ACHN (cell line): ENCODE data around the gene PCSK4.
"Not testable (repeated sequence)": the region's sequence is repeated elsewhere in the genome, so short reads cannot be mapped to it uniquely, and the experiment has no call there.

ENCODE experiments used
- DNase-seq: peaks from one replicate; pipeline ENCODE4 v3.0.0-alpha.2; 2015
- in situ Hi-C: cut with HindIII; loops from 2 replicates; pipeline ENCODE4 v1.10.0; 2017; ENCODE audit warnings: low sequenced_read_pairs, low pct_ligation_motif_present, low pct_unique_long_range_greater_than_20kb

PCSK4 gene

DNA sequence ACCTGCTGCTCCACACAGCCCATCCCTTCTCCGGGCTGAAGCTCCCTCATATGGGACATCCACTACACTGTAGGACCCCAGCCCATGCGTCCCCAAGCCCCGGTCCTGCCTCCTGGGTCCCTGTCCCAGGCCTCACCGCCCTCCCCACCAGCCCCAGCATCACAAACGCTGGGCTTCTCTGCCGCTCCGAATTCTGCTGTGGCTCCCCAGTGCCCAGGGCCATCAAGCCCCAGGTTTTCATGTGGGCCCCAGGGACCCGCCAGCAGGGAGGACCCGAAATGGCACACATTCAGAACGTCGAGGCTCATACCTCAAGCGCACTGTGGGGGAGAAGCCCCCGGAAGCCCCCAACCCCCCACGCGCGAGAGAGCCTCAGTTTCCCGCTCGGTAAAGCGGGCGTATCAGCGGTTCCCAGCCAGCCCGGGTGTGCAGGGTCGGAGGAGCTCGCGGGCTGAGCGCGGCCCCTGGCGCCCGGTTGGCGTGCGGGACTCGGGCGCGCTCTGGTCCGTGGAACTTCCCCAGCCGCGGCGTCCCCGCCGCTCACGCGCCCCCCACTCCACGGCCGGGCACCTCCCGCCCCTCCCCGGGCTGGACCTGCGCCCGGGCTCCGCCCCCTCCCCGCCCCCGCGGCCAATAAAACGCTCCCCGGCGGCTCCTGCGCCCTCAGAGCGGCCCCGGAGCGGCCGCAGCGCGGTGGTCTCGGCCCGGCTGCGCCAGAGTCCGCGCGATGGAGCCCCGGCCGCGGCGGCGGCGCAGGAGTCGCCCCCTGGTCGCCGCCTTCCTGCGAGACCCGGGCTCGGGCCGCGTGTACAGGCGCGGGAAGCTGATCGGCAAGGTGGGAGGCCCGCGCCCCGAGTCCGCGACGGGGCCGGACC, 33.5 kb upstream of the PCSK4 start, which contains the start of gene PLK5:
PLK5 (plus strand) TSS at position 666 of the 875 bp plus-strand sequence. CDS start 2,920 bp downstream, outside the sequence.
- no peak for DNase-seq
- in situ Hi-C loops: no loop called here

DNA sequence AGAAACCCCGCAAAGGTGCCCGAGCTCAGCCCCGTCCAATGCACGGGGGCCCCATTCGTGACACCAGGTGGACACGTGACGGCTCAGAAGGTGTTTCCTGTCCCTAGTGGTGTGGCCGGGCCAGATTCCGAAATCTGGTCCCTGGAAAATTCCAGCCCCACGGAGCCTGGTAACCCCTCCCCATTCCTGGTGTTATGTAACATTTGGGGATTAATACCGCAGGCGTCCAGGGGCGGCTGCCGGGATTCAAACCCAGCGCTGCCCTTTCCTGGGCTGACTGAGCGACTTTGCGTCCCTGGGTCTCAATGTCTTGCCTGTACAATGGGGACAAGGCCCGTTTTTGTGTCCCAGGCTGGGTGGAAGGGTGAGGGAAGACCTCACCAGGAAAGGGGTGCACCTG, 32.7 kb upstream of the PCSK4 start:
- in situ Hi-C loops: no loop called here
- DNase-seq: no peak

DNA sequence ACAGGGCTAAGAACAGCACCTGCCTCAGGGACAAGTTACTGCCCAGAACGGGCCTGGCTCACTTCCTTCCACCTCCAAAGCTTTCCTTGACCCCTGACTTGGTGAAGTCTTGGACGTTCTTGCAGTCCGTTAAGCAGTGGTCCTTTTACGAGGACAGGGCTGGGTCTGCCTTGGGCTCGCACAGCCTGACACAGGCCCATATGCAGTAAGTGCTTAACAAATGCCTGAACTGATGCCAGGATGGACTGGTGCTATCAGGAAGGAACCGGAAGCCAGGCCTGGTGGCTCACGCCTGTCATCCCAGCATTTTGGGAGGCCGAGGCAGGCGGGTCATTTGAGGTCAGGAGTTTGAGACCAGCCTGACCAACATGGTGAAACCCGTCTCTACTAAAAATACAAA, 31.9 kb upstream of the PCSK4 start:
- in situ Hi-C loops: no loop called here
- DNase-seq: no peak

DNA sequence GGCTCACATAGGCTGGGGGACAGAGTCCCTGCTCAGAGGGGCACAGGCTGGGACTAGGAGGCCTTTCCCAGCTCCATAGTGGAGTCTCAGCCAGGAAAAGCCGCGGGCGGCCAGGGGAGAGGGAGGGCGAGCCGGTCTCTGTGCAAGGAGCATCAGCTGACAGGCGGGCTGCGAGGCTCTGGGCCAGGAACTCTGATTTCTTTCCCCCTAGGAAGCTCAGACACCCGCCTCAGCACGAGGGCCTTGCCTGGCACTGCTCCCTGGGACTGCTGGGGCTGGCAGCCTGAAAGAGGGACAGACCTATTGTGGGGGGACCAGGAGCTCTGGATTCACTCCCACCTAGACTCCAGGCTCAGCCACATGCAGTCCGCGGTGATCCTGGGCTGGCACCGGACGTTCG, 31.5 kb upstream of the PCSK4 start:
- in situ Hi-C loops: no loop called here

DNA sequence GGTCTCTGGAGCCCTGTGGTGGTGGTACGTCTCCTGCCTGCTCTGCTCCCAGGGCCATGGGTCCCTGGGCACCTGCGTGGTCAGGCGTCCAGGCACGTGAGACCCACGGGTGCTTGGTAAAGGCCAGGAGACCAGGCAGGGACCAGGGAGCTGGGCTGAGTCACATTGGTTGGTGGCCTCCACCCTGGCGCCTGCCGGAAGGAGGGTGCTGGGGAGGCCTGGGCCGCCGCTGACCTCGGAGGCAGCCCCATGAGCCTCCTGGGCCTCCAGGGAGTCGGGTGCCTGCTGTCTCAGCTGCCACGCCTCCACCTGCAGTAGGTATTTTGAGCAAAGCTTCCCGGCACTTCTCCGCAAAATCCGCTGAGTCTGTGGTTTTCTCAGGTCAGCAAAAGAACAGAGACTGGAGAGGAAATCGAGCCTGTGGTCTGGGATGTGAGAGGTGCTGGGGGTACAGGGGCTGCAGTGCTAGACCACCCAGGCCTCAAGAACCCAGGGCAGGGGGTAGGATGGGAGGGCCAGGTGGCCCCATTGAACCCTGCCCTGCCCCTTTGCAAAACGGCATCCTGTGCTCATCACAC, 30.1 kb upstream of the PCSK4 start:
- DNase-seq: no peak
- in situ Hi-C loops: no loop called here

More for the DNA sequence above, 31.5 kb upstream of the PCSK4 start:
- DNase-seq: no peak

DNA sequence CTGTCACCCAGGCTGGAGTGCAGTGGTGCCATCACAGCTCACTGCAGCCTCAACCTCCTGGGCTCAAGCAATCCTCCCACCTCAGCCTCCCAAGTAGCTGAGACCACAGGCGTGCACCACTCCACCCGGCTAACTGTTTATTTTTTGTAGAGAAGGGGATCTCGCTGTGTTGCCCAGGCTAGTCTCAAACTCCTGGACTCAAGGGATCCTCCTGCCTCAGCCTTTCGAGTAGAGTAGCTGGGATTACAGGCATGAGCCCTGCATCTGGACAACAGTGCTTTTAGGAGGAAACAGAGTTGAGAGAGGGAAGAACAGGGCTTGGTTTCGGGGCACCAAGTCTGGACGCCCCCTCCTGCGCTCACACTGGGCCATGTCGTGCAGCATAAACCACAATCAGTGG, 29.7 kb upstream of the PCSK4 start:
- DNase-seq, in situ Hi-C loops: not testable (repeated sequence)

DNA sequence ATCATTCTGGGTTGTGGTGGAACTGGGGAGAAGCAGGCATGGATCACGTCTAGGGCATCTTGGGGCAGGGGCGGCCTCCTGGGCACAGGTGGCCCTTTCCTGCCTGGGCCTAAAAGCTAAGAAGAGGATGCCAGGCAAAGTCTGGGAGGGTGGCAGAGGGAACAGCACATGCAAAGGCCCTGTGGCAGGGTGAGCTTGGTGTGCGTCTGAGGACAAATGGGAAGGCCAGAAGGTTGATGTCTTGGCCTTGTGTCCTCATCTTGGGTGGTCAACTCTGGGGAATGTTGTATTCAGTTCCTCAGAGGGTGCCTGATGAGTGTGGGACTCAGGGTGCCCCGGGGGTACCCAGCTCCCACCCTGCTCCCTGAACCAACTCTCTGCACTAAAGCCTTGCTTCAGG, 28.3 kb upstream of the PCSK4 start:
- in situ Hi-C loops: no loop called here
- no peak for DNase-seq

DNA sequence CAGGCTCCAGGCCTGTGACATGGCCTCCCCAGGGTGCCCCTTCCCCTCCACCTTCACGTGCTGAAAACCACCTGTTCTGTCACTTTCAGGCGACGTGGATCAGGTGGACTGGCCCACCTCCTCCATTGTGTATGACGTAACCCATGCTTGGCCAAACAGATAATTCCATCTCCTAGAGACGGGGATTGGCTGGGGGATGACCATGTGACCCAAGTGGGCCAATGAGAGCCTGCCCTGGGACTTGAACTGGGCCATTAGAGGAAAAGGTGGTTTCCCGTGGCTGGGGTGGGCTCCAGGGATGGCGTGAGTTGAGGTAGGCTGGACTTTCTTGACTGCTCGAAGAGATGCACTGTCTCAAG, 26.2 kb upstream of the PCSK4 start:
- in situ Hi-C loops: no loop called here
- DNase-seq: no peak

DNA sequence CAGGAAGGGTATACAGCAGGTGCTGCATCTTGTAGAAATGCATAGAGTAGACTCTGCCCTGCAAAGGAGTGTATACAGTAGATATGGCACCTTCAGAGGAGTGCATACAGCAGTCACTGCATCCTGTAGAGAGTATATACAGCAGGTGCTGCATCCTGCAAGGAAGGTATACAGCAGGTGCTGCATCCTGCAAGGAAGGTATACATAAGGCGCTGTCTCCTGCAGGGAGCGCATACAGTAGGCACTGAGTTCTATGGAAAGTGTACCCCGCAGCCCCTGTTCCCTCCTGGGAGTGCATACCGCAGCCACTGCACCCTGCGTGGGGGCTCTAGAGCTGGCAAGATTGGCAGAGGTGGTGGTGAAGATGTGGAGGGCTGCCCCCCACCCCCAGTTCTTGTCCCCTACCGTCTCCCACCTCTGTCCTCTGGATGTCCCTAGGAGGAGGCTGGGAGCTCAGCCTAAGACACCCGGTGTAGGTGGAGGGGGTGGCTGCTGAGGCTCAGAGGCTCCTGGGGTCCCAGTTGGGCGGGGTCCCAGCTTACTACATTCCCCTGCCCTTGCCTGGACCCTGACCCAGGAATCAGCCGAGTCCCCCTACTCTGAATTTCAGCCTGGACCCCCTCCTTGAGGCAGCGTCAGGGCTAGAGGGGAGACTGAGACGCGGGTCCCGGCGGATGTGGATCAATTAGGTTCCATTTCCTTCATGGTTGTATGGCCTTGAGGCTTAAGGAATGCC, 25.0 kb upstream of the PCSK4 start:
- no peak for DNase-seq
- in situ Hi-C loops: no loop called here

DNA sequence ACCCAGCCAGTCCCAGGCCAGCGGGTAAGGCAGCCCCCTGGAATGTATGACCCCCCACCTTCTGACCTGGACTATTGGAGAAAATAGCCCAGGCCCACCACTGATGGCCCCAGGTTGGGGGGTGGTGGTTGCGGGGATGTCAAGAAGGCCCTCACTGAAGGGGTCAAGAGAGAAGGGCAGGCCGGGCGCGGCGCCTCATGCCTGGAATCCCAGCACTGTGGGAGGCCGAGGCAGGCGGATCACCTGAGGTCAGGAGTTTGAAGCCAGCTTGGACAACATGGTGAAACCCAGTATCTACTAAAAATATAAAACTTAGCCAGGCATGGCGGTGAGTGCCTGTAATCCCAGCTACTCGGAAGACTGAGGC, 24.1 kb upstream of the PCSK4 start:
- in situ Hi-C loops: no loop called here
- DNase-seq: no peak

DNA sequence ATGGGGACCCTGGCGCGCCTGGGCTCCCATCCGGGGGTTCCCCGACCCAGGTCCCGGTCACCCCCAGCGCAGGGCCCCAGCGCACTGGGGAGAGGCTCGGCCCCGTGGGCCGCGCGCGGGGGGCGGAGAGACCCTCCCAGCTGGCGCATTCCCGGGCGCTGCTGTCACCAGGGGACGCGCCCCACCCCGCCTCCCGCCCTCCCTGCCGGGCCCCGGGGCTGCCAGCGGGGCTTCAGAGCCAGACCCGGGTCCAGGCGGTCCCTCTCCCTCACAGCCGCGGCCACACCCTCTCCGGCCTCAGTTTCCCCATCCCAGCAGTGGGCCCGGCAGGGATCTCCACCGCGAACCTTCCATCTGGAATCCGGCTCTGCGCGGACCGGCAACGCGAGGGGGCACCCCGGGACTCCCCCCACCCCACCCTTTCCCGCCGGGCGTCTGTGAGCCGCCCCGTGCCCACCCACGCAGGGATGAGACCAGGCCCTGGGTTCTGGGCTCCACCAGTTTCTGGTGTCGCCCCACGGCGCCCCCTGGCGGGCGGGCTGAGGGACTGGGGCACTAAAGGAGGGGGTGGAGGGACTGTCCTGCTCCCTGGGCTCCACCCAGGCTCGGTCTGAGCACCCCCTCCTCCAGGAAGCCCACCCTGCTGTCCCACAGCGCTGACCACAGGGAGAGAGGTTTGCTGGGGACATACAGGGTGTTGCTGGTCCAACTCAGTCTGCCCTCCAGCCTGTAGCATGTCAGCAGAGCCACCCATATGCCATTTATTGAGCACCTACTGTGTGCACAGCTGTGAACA, 23.5 kb upstream of the PCSK4 start:
- peak; percentile 64 for DNase-seq
- in situ Hi-C loops: no loop called here

DNA sequence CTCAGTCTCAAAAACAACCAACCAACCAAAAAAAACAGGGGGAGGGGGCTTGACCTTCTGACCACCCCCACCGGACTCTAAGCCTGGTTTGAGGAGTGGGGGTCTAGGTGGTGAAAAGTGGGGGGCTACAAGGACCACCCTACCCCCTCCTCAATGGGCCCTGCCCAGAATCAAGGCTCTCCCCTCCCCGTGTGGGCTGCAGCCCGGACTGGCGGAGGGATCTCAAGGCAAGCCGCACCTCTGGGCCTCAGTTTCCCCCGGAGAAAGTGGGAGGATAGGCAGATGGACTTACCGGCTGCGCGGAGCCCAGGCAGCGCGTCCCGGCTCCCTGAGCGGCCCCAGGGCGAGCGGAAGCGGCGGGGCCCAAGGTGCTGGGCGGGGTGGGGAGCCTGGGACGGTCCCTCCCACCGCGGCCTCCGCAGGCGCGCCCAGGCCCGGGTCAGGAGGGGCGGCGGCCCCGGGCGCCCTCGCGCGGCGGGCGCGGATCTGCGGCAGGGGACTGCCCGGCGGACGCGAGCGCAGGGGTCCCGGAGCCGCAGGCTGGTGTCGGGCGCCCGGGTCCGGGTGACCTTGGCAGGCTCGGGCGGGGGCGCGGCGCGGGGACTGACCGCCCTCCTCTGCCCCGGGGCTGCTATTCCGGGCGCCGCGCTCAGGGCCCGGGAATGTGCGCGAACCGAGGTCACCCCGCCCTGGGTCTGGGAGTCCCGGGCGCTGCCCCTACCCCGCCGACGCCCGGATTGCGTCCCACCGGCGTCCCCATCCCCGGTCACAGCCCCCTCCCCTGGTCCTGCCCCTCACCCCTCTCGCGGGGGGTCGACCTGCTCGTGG, 22.7 kb upstream of the PCSK4 start, which contains the start of gene ADAMTSL5:
ADAMTSL5 (minus strand) TSS at position 349 of the 828 bp plus-strand sequence. CDS start 2,076 bp downstream, outside the sequence.
- in situ Hi-C loops: no loop called here
- DNase-seq: peak; percentile 72

DNA sequence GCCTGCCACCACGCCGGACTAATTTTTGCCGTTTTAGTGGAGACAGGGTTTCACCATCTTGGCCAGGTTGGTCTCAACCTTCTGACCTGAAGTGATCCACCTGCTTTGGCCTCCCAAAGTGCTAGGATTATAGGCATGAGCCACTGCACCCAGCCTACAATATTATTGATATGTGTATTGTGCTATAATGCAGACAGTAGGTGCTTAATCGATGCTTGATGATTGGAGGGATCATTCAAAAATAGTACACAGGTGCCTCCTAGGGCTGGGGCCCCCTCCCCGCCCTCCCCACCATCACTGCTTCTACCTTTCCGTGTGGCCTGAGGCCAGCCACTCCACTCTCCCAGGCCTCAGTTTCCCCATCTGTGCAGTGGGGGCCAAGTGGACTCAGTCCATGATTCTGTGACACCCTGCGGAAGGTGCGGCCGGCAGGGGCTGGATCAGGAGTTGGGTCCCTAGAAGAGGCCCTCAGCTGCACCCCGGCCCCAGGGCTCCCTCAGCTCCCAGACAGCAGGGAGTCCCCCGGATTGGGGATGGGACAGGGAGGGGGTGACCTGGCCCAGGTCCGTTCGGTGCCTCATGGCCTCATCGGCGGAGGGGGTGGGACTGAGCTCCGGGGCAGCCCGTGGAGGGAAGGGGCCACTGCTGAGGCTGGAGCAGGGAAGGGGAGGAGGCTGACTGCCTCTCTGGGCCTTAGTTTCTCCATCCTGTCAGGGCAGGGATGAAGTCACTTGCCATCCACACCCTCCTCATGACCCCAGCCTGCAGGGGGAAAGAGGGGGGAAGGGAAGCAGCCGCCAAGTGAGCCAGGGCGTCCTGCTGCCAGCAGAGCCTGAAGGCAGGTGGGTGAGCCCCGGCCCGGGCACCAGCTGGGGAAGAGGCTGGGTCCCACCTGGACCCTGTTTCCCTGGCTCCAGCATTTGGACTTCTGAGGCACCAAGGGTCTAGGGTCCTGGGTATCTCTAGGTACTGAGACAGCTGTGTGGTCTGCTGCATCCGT, 21.5 kb upstream of the PCSK4 start:
- in situ Hi-C loops: no loop called here
- no peak for DNase-seq

DNA sequence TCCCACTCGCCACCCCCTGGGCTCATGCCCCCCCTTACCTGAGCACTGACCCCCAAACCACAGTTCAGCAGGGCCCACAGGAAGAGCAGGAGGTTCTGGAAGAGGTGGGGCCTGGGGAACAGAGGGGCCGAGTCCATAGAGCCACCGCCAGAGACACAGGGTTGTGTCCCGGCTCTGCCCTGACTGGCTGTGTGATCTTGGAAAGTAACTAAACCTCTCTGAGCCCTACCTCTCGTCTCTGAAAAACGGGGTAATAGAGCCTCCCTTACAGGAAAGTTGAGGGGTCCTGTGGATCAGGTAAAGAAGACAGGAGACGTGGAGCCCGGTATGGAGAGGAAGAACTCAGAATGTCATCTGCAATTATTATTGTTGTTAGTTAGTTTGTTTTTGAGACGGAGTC, 20.7 kb upstream of the PCSK4 start:
- no peak for DNase-seq
- in situ Hi-C loops: no loop called here

DNA sequence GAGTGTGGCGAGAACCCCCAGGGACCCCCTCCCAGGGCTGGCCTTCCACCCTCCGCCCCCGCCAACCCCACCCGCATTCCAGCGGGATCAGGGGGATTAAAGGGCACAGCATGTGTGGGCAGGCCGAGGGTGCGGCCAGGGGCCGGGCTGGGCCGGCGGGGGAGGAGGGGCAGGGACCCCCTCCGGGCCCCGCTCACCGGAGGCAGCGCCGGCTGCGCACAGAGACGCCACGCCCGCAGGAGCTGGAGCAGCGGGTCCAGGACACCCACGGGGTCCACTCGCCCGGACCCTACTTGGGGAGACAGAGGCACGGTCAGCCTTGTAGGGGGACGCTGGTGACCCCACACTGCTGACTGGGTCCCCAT, 20.3 kb upstream of the PCSK4 start:
- no peak for DNase-seq
- in situ Hi-C loops: no loop called here

DNA sequence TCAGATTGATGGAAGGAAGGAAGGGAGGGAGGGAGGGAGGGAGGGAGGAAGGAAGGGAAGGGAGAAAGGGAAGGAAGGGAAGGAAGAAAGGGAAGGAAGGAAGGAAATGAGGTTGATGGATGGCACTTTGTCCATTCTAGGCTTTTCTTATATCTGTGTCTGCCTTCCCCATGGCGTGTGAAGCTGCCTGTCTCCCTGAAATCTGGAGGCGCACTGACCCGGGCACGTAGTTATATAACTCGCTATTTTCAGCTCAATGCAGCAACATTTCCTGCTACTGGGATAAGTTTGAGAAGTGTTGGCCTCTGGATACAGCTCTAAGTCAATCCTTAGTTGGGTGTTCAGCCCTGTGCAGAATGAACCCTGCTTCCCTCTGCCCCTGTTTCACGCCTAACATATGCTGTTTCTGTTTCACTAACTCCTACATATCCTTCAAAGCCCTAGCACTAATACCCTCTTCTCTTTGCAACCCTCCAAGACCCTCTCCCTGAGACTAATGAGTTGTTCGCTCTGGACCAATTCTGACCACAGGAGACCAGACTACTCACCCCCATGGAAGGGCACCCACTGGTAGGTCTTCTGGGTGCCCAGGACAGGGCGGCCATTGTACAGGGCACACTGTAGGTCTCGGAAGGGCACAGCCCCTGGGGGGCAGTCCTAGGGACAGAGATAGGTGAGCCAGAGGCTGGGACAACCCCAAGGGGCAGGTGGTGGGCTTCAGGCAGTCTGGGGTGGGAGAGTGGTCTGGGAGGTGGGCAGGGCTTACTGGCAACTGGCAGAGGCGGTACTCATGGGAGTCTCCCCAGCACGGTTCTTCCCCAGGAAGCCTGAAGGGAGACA, 19.7 kb upstream of the PCSK4 start:
- in situ Hi-C loops: no loop called here
- no peak for DNase-seq
